GM12873 (cell line): ENCODE measurements around the gene UBE2Q1.

Source experiments
- TF ChIP-seq, protein P1 (sequence below): IDR thresholded peaks from 2 replicates; pipeline ENCODE4 v1.5.1; 2012; ENCODE audit warnings: low read depth, mild to moderate bottlenecking, moderate library complexity, low read length, control low read depth; ENCODE audit not compliant: insufficient read depth; ENCODE audit errors: missing control alignments

Gene UBE2Q1

DNA sequence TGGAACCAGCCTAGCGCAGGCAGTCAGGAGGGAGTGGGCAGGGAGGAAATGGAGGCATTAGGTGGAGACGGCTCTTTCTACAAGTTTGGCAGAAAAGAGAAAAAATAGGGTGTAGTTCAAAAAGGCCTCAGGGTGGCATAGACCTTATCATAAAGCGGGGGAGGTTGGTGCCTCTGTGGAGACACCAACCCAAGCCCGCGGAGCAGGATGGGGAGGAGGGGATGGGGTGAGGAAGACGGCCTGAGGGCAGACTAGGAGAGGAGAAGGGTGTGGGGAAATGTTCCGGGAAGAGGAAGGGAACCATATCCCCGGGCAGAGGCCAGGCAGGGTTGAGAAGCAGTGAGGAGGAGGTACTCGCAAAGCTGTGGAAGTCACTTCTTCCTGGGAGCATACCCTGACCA is 38.9 kb downstream of the UBE2Q1 start:
- TF ChIP-seq, protein P1, sequence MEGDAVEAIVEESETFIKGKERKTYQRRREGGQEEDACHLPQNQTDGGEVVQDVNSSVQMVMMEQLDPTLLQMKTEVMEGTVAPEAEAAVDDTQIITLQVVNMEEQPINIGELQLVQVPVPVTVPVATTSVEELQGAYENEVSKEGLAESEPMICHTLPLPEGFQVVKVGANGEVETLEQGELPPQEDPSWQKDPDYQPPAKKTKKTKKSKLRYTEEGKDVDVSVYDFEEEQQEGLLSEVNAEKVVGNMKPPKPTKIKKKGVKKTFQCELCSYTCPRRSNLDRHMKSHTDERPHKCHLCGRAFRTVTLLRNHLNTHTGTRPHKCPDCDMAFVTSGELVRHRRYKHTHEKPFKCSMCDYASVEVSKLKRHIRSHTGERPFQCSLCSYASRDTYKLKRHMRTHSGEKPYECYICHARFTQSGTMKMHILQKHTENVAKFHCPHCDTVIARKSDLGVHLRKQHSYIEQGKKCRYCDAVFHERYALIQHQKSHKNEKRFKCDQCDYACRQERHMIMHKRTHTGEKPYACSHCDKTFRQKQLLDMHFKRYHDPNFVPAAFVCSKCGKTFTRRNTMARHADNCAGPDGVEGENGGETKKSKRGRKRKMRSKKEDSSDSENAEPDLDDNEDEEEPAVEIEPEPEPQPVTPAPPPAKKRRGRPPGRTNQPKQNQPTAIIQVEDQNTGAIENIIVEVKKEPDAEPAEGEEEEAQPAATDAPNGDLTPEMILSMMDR = no peak

DNA sequence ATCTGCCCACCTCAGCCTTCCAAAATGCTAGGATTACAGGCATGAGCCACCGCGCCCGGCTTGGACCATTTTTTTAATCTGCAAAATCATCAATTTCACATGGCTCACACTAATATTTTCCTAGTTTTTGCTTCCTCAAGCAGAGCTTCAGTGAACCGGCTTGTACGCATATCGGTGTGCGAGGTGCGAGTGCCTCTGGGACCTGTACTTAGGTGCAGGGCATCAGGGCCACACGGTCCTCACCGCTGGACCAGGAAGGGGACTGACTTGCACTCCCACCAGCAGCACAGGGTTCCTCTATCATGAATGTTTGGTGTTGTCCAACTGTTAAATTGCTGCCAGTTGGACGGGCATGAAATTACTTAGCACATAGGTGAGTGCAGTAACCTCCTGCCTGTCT is 40.8 kb downstream of the UBE2Q1 start:
- TF ChIP-seq, protein P1 = no peak

DNA sequence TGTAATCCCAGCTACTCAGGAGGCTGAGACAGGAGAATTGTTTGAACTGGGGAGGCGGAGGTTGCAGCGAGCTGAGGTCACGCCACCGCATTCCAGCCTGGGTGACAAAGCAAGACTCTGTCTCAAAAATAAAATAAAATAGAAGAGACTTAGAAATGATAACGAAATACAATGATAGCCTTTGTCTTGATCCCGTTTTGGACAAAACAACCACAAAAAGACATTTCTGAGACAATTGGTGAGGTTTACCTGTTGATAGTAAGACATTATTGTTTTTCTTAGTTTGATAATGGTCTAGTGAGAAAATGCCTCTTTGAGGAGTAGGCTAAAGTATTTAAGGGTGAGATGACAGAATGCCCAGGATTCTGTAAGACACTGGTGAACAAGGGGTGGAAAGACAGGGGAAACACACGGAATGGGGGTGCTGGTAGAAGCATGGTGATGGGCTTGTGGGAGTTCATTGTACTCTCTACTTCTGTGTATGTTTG is 44.4 kb downstream of the UBE2Q1 start:
- TF ChIP-seq, protein P1 = no peak

DNA sequence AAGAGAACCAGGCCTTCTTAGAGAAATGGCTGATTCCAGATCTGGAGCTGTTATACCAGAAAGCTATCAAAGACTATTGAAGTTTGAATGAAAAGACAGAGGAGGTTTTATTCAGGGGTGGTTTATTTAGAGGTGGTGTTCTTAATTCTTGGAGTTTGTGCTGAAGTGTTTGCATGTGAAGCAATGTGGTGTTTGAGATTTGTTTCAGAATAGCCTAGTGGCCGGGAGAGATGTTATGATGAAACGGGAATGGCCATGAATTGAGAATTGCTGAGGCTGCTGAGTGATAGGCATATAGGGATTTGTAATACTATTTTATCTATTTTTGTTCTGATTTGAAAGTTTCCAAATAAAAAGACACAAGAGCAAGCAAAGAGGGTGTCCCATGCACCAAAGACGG is 45.7 kb downstream of the UBE2Q1 start:
- TF ChIP-seq, protein P1 = no peak

DNA sequence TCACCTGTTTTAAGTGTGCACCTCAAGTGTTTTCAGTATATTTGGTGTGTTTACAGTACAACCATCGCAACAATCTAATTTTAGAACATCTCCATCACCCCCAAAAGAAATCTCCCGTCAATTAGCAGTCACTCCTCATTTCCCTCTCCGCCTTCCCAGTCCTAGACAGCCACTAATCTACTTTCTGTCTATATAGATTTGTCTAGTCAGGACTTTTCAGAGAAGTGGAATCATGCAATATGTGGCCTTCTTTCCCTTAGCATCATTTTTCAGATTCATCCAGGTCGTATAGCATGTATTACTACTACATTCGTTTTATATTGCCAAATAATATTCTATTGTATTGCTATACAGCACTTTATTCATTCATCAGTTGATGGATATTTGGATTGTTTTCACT is 54.6 kb downstream of the UBE2Q1 start:
- TF ChIP-seq, protein P1 = no peak

DNA sequence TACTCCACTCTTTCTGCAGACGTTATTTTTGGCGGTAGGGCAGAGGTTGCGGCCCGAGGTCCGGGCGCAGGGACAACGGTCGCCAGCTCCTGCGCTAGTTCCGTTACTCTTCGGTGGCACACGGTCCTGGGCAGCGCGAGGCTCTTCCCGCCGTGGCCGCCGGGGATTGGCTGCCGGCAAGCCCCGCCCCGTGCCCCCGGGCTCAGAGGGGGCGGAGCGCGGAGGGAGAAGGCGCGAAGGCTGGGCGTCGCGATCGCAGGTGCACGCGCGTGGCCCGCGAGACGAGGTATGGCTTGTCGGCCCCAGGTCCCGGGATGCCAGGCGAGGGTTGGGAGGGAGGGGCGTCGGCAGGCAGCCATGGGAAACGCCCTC is 55.7 kb downstream of the UBE2Q1 start:
- TF ChIP-seq, protein P1 = no peak

DNA sequence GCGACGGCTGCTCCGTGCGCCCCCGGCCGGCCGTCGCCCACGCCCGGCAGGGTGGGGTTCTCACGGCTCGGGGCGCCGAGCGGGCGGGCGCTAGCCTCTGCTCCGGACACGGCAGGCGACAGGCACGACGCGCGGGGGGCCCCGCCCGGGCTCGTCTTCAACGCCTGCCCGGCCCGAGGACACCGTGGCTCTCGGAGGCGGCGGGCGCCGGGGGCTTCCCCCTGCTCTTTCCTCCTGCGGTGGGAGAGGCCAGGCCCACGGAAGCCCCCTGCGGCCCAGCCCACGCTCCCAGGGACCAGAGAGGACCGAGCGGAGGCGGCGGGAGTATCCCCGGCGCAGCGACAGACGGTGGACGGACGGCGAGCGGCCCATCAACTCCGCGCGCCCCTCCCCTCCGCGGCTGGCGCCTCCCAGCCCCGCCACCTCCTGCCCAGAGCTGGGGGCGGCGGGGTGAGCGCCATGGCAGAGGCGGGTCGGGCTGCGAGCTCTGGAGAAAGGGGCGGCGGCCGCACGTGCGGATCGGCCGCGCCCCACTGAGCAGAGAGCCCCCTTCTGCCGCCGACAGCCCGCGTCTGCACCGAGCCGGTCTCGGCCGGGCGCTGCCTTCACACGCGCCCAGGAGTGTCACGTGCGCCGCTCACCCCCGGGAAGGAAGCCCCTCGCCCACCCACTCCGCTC is 56.3 kb downstream of the UBE2Q1 start, which contains the start of the genes SHE and TDRD10:
Gene SHE, minus strand, starts transcription at position 347 of the 678 bp plus-strand sequence. CDS start 386 bp downstream, outside the sequence.
Gene TDRD10, plus strand, starts transcription at position 154 of the 678 bp plus-strand sequence. CDS start 4,685 bp downstream, outside the sequence.
- TF ChIP-seq, protein P1 = no peak
